ENCODE data around the gene PLEKHM2. TPM values are rescaled to one million over a fixed set of nuclear protein-coding genes. Genes with fewer than 3 reads are reported as not detected.

Gene PLEKHM2
- total RNA-seq, 3 donors from 2014 or later (not counting 1 experiment from before 2014, with no cell fraction given) = 47.8 to 61.0 (median 50.9) TPM

DNA sequence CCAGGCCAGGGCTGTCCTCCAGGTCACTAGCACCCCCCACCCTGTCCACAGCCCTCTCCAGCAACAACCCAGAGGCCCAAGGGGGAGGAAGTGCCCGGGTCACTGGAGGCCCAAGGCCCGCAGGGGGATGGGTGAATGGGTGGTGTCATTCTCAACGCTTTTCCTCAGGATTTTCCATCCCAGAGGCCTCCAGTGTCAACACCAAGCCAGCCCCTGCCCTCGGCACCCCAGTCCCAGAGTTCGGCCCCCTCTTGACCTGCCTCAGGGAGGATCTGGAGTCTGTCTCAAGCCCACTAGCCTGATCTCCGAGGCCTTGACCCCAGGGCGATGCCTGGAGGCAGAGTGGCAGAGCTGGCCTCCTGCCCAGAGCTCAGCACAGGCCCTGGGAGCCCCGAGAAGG lies 63.3 kb downstream of the PLEKHM2 start:
- ATAC-seq (no peak), DNase-seq (no peak)
- Histone ChIP-seq H3K36me3 (ENCODE audit: control insufficient read depth, insufficient read depth, low read length) (no peaks in the 10 kb centered on the region), H3K27ac (ENCODE audit: low read length) (no peak overlapping the region), H3K4me1 (ENCODE audit: control insufficient read depth, insufficient read depth, low read length) (no peaks in the 10 kb centered on the region), H3K4me3 (ENCODE audit: low read length) (no peak overlapping the region), H3K27me3 (ENCODE audit: control insufficient read depth, insufficient read depth, low read length) (no peaks in the 10 kb centered on the region), H3K9me3 (ENCODE audit: control insufficient read depth, insufficient read depth, low read length) (no peaks in the 10 kb centered on the region)
- WGBS (ENCODE audit: insufficient coverage) = 85% methylated on average over 6 of the region's 8 CpGs
- Mint-ChIP-seq H3K4me1 (no peaks in the 10 kb centered on the region), H3K9me3 (no peaks in the 10 kb centered on the region), H3K27me3 (ENCODE audit: low read depth in 2 of 2) (no peaks in the 10 kb centered on the region), H3K36me3 (no peaks in the 10 kb centered on the region), H3K27ac (no peak overlapping the region), H3K4me3 (no peak overlapping the region)
- TF ChIP-seq, protein P1, sequence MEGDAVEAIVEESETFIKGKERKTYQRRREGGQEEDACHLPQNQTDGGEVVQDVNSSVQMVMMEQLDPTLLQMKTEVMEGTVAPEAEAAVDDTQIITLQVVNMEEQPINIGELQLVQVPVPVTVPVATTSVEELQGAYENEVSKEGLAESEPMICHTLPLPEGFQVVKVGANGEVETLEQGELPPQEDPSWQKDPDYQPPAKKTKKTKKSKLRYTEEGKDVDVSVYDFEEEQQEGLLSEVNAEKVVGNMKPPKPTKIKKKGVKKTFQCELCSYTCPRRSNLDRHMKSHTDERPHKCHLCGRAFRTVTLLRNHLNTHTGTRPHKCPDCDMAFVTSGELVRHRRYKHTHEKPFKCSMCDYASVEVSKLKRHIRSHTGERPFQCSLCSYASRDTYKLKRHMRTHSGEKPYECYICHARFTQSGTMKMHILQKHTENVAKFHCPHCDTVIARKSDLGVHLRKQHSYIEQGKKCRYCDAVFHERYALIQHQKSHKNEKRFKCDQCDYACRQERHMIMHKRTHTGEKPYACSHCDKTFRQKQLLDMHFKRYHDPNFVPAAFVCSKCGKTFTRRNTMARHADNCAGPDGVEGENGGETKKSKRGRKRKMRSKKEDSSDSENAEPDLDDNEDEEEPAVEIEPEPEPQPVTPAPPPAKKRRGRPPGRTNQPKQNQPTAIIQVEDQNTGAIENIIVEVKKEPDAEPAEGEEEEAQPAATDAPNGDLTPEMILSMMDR (IDR thresholded peaks at IDR 0.05) = no peak
- intact Hi-C loops (cut with micrococcal nuclease) = no loop called here

DNA sequence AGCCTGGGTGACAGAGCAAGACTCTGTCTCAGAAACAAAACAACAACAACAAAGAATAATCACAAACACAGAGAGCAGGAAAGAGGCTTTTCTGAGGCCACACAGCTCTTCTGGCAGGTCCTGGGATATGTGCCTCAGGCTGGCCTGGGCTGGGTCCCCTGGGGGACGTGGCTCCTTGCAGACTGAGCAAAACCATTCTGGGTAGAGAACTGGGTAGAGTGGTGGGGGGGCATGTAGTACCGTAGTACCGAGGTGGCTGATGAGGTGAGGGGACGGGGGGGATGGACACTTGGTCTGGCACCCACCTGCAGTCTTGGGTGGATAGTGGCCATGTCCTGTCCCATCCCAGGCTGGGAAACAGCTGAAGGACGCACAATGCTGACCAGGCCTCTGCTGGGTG lies 64.1 kb downstream of the PLEKHM2 start:
- H3K27ac ChIP-seq (ENCODE audit: low read length) = no peak overlapping the region
- H3K4me1 ChIP-seq (ENCODE audit: control insufficient read depth, insufficient read depth, low read length) = no peaks in the 10 kb centered on the region
- no peaks in the 10 kb centered on the region for H3K27me3 Mint-ChIP-seq (ENCODE audit: low read depth in 2 of 2)
- no peak for ATAC-seq
- H3K4me1 Mint-ChIP-seq = no peaks in the 10 kb centered on the region
- H3K9me3 Mint-ChIP-seq = no peaks in the 10 kb centered on the region
- H3K27ac Mint-ChIP-seq = no peak overlapping the region
- intact Hi-C loops (cut with micrococcal nuclease) = no loop called here
- no peaks in the 10 kb centered on the region for H3K27me3 ChIP-seq (ENCODE audit: control insufficient read depth, insufficient read depth, low read length)
- WGBS (ENCODE audit: insufficient coverage) = 75% methylated on average over 5 of the region's 5 CpGs
- H3K9me3 ChIP-seq (ENCODE audit: control insufficient read depth, insufficient read depth, low read length) = no peaks in the 10 kb centered on the region
- H3K36me3 ChIP-seq (ENCODE audit: control insufficient read depth, insufficient read depth, low read length) = no peaks in the 10 kb centered on the region
- TF ChIP-seq, protein P1 (IDR thresholded peaks at IDR 0.05) = no peak
- DNase-seq = no peak
- H3K4me3 ChIP-seq (ENCODE audit: low read length) = no peak overlapping the region
- no peak overlapping the region for H3K4me3 Mint-ChIP-seq
- no peaks in the 10 kb centered on the region for H3K36me3 Mint-ChIP-seq

DNA sequence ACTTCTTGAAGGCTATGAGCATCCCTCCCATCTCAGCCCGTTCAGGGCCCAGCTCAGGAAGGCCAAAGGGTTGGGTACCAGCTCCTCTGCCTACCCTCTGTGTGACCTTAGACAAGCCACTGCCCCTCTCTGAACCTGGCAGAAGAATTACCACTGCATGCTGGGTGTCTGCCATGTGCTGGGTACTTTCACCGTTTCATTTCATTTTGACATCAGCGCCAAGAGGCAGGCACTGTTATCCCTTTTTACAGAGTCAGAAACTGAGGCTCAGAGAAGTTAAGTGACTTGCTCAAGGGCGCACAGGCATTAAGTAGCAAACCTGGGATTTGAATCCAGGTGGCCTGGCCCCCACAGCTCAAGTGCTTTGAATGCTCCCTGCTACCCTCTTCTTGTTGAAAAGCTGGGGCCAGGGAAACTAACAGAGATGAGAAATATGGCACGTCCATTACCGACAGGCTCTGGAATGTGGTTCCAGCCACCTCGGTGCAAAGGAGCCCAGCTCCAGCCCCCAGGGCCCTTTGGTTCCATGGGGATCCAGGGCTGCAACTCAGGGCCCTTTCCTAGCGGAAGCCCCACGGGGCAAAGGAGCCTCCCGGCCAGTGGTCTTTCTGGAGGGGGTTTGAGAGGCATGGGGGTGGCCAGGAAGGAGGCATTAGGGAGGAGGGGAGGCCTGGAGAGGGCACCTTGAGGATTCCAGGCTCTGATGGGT lies 64.7 kb downstream of the PLEKHM2 start:
- Mint-ChIP-seq H3K36me3 (no peaks in the 10 kb centered on the region), H3K27me3 (ENCODE audit: low read depth in 2 of 2) (no peaks in the 10 kb centered on the region), H3K9me3 (no peaks in the 10 kb centered on the region), H3K27ac (no peak overlapping the region), H3K4me3 (no peak overlapping the region), H3K4me1 (no peaks in the 10 kb centered on the region)
- ATAC-seq (no peak), DNase-seq (no peak)
- Histone ChIP-seq H3K9me3 (ENCODE audit: control insufficient read depth, insufficient read depth, low read length) (no peaks in the 10 kb centered on the region), H3K4me1 (ENCODE audit: control insufficient read depth, insufficient read depth, low read length) (no peaks in the 10 kb centered on the region), H3K36me3 (ENCODE audit: control insufficient read depth, insufficient read depth, low read length) (no peaks in the 10 kb centered on the region), H3K27ac (ENCODE audit: low read length) (no peak overlapping the region), H3K27me3 (ENCODE audit: control insufficient read depth, insufficient read depth, low read length) (no peaks in the 10 kb centered on the region), H3K4me3 (ENCODE audit: low read length) (no peak overlapping the region)
- intact Hi-C loops (cut with micrococcal nuclease) = no loop called here
- TF ChIP-seq, protein P1 (IDR thresholded peaks at IDR 0.05) = no peak
- WGBS (ENCODE audit: insufficient coverage) = 90% methylated on average over 10 of the region's 10 CpGs
